ENCODE results near the gene COL24A1. TPM values are rescaled to one million over a fixed set of nuclear protein-coding genes. Genes with fewer than 3 reads are reported as not detected.

Gene COL24A1
- total and polyA plus RNA-seq, 2 of the 8 experiments (the other 6 are each of a cell fraction or from before 2014, with no cell fraction given) = 0.23 to 1.1 TPM

GRCh38 chr1:86151427-86151826, 5.1 kb downstream of the COL24A1 start:
- H3K23ac ChIP-seq (ENCODE audit: insufficient read length) = no peak overlapping the region
- H3K36me3 ChIP-seq (ENCODE audit: control insufficient read depth in 2 of 4, insufficient read depth in 4 of 4, low read length in 3 of 4) = no peaks in the 10 kb centered on the region
- peaks cover 0 to 15% (median 10%) of the 10 kb centered on the region in 4 experiments; a peak in 6 of 7 replicates for H3K4me1 ChIP-seq (replicated peaks in 1 of 4; ENCODE audit: control insufficient read depth in 3 of 4, insufficient read depth in 4 of 4, low read length in 3 of 4)
- 86% methylated on average over 2 of the region's 2 CpGs; no CpG with 5 or more reads in 1 of the 2 experiments for WGBS, 2 experiments (ENCODE audit: extremely low coverage in 1 of 2, insufficient coverage in 1 of 2, insufficient read length in 1 of 2, insufficient replicate concordance in 2 of 2, low coverage in 1 of 2, low lambda C conversion rate in 2 of 2, missing lambda C conversion rate in 1 of 2)
- H3K4me3 ChIP-seq (ENCODE audit: extremely low read depth in 1 of 4, insufficient read depth in 2 of 4, low read depth in 3 of 4, low read length in 4 of 4) = no peak overlapping the region
- FAIRE-seq (no peak), DNase-seq (ENCODE audit: low read depth in 1 of 2, low spot score in 2 of 2) (no peak)
- no peak overlapping the region for H4K8ac ChIP-seq (ENCODE audit: extremely low read depth, insufficient read depth, low read length)
- H2AK5ac ChIP-seq (ENCODE audit: low read depth, low read length) = no peak overlapping the region
- POLR2A ChIA-PET (ENCODE audit: partially characterized antibody) = no interaction called here
- no peaks in the 10 kb centered on the region for H3K79me2 ChIP-seq (ENCODE audit: control insufficient read depth in 1 of 2, insufficient read depth in 2 of 2, low read length in 2 of 2)
- no peak overlapping the region for H3K27ac ChIP-seq (ENCODE audit: low read depth, low read length)
- H4K91ac ChIP-seq (replicated peaks; ENCODE audit: insufficient read length, low read length) = no peak overlapping the region
- peaks cover 11% of the 10 kb centered on the region; the same call in 1 of the 2 replicates for H3K23me2 ChIP-seq (ENCODE audit: low read depth, low read length)
- H4K20me1 ChIP-seq (replicated peaks in 1 of 2; ENCODE audit: control insufficient read depth in 1 of 2, insufficient read depth in 2 of 2, low read length in 2 of 2) = no peaks in the 10 kb centered on the region
- no peak overlapping the region for H3K4ac ChIP-seq (replicated peaks; ENCODE audit: insufficient read length, low read depth, low read length)
- H2AFZ ChIP-seq (ENCODE audit: low read length) = no peak overlapping the region
- H4K5ac ChIP-seq (ENCODE audit: insufficient read length, low read depth, low read length) = no peak overlapping the region
- H3K4me2 ChIP-seq (ENCODE audit: insufficient read depth in 1 of 2, low read depth in 2 of 2, low read length in 2 of 2) = no peak overlapping the region
- H2BK12ac ChIP-seq (ENCODE audit: low read depth, low read length) = no peak overlapping the region
- H2BK20ac ChIP-seq (ENCODE audit: low read length) = no peak overlapping the region
- H3K14ac ChIP-seq (ENCODE audit: insufficient read length) = no peak overlapping the region
- H3K79me1 ChIP-seq (ENCODE audit: low read depth, low read length) = no peaks in the 10 kb centered on the region
- H2BK5ac ChIP-seq (ENCODE audit: low read depth, low read length) = no peak overlapping the region
- H2BK15ac ChIP-seq (ENCODE audit: low read length) = no peak overlapping the region
- TF ChIP-seq KDM4A (IDR thresholded peaks at IDR 0.05; ENCODE audit: low read depth, low read length, severe bottlenecking) = no peak
- TF ChIP-seq BACH1 (IDR thresholded peaks at IDR 0.05; ENCODE audit: low read length) = no peak
- no peak for TF ChIP-seq EZH2 (IDR thresholded peaks at IDR 0.05; ENCODE audit: low read depth, low read length, severe bottlenecking)
- TF ChIP-seq TAF7 (optimal IDR thresholded peaks at IDR 0.05; ENCODE audit: borderline replicate concordance, low read depth, low read length) = no peak
- H3K9ac ChIP-seq (replicated peaks in 1 of 4; ENCODE audit: extremely low read depth in 1 of 4, low read depth in 3 of 4, low read length in 3 of 4) = no peak overlapping the region
- H3K9me3 ChIP-seq (ENCODE audit: insufficient read depth in 2 of 2, low read depth in 1 of 2, low read length in 1 of 2) = no peaks in the 10 kb centered on the region; a peak in 1 of 4 replicates
- peaks cover 18 to 28% (median 26%) of the 10 kb centered on the region in 4 experiments for H3K27me3 ChIP-seq (replicated peaks in 1 of 4; ENCODE audit: control insufficient read depth in 3 of 4, extremely low read depth in 1 of 4, insufficient read depth in 3 of 4, low read length in 3 of 4)
- H2BK120ac ChIP-seq (replicated peaks; ENCODE audit: low read depth, low read length) = no peak overlapping the region
- H3K56ac ChIP-seq (replicated peaks; ENCODE audit: insufficient read length, low read depth, low read length) = no peak overlapping the region
- no peak overlapping the region for H3K18ac ChIP-seq (ENCODE audit: extremely low read depth, low read length)
- CTCF ChIA-PET (ENCODE audit: partially characterized antibody) = no interaction called here

Data from H1 (cell line).